Measurements from ENCODE around the gene MXRA7.

GRCh38 chr17:76758570-76758969, 47.8 kb upstream of the MXRA7 start:
- TF ChIP-seq, protein P1, sequence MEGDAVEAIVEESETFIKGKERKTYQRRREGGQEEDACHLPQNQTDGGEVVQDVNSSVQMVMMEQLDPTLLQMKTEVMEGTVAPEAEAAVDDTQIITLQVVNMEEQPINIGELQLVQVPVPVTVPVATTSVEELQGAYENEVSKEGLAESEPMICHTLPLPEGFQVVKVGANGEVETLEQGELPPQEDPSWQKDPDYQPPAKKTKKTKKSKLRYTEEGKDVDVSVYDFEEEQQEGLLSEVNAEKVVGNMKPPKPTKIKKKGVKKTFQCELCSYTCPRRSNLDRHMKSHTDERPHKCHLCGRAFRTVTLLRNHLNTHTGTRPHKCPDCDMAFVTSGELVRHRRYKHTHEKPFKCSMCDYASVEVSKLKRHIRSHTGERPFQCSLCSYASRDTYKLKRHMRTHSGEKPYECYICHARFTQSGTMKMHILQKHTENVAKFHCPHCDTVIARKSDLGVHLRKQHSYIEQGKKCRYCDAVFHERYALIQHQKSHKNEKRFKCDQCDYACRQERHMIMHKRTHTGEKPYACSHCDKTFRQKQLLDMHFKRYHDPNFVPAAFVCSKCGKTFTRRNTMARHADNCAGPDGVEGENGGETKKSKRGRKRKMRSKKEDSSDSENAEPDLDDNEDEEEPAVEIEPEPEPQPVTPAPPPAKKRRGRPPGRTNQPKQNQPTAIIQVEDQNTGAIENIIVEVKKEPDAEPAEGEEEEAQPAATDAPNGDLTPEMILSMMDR (tag by site-specific recombination; IDR thresholded peaks at IDR 0.05), result no peak
- no peak for TF ChIP-seq GLI4 (tag by site-specific recombination; IDR thresholded peaks at IDR 0.05)
- TF ChIP-seq ZNF707 (tag by site-specific recombination; IDR thresholded peaks at IDR 0.05), result no peak
- no peak for TF ChIP-seq ZNF549 (tag by site-specific recombination; IDR thresholded peaks at IDR 0.05)
- no peak for TF ChIP-seq ZNF239 (tag by site-specific recombination; IDR thresholded peaks at IDR 0.05)
- TF ChIP-seq ZNF266 (tag by site-specific recombination; IDR thresholded peaks at IDR 0.05; ENCODE audit: low read depth), result no peak
- TF ChIP-seq ZNF174 (tag by site-specific recombination; IDR thresholded peaks at IDR 0.05), result no peak
- no peak for TF ChIP-seq ZBTB7A (tag by site-specific recombination; IDR thresholded peaks at IDR 0.05; ENCODE audit: low read depth)
- no peak for TF ChIP-seq IKZF3 (tag by site-specific recombination; IDR thresholded peaks at IDR 0.05)
- no peak for TF ChIP-seq ZBTB26 (tag by site-specific recombination; optimal IDR thresholded peaks at IDR 0.05)

Measured in HEK293 (cell line).